GM21737 (cell line): Measurements from ENCODE around the gene PLEKHA1.
A peak's percentile ranks its signal among the peaks of the same experiment; 100 is the strongest.

Experiments
- ATAC-seq: cut with Tn5 transposase; IDR thresholded peaks from one replicate; pipeline ENCODE4 v1.9.1; 2021; ENCODE audit warnings: mild to moderate bottlenecking, moderate library complexity; ENCODE audit not compliant: unreplicated experiment

Gene PLEKHA1

DNA sequence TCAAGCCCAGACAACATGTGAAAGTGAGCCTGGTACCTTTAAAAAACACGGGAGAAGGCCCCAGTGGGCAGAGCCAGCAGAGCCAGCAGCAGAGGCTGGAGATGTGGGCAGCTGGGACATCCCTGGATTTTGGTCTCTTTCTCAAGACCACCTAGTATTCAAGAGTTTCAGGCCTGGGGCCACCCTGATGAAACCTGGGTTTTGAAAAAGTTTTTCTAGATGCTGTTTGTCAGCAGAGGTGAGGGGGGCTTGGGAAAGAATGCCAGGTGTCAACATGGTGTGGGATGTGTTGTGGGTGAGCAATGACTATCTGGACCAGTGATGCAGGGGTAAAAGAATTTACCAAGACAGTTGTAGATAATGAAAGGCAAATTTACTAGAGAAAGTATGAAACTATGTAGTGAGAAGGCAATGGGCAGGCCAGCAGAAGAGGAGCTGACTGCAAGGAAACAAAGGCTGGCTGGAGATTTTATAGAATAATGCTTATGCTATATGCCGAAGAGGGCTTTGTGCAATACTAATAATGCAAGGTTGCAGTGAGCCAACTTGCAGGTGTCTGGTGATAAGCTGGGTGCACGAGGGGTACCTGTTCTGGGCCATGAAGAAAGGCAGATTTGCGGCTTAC, 28.1 kb upstream of the PLEKHA1 start:
- no peak for ATAC-seq

DNA sequence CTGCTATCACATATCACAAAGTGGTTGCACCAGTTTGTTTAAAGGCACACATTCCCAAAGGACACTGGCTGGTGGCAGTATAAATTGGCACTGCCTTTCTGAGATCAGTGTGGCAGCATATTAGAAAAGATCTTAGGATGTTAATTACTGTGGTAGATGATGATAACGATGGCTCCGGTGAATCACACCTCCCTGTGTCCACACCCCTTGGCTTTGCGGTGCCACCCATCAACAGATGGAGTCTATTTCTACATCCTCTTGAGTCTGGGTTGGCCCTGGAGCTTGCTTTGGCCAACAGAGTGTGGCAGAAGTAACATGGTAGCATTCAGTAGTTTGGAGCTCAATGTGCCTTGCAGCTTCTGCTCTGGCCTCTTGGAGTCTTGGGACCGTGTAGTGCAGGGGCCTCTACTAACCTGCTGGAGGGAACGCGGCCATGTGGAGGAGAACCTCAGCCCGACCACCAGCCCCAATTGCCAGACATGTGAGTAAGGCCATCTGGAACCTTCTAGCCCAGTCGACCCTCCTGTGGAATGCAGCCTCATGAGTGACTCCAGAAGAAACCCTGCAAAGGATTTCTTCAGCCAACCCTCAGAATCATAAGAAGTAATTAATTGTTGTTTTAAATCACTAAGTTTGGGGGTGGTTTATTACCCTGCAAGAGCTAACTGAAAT, 27.2 kb upstream of the PLEKHA1 start:
- ATAC-seq = no peak

DNA sequence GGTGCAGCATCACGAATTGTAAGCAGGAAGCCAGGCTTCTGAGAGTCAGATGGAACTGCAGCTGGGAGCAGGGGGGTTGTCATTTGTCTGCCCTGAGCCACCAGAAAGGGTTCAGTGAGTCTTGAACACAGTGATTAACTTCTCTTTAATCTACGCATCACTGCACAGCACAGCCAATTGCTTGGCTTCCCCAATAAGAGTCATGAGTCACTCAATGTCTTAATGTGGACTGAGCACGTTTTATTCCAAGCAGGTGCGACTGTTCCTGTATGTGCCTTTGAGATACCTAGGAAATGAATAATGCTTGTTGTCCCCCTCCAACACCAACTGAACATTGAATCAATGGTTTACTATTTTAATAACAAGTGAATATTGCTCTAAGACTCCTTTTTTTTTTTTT, 26.0 kb upstream of the PLEKHA1 start:
- ATAC-seq = no peak

DNA sequence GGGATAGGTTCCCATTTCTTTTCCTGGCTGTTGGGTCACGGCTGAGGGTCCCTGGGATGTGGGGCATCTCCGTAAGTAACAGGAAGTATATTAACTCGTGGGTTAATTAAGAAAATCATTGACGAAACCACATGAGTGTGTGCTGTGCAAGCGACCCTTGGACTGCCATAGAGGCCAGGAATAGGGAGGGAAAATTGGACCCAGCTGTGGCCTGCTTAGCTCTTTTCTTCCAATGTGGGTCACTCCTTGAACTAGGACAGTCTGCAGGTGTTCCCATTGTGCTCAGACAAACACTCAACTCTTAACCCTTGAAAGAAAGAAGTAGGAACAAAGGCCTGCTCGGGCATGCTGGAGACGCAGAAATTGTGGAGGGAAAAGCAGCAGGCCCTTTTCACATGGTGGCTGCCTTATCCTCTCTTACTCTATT, 25.6 kb upstream of the PLEKHA1 start:
- no peak for ATAC-seq

DNA sequence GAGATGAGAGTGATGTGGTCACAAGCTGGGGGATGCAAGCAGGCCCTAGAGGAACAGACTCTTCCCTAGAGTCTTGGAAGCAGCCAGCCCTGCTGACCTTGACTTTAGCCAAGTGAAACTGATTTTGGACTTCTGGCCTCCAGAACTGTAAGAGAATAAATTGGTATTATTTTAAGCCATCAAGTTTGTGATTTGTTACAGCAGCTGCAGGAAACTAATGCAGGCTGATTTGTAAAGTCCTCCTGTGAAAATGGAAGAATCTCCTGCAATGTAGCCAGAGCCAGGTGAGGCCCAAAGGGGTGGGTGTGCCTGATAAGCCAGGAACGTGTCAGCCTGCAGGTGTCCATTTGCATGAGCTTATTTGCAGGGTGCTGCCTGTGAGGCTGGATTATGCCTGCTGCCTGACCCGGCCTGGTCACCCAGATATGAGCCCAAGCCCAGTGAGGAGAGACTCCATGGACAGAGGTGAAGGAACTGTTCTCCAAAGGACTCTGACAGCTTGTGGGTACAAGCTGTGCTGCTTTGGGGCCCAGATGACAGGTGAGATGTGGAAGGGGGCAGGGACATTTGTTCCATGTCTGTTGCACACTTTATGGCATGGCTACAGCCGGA, 24.6 kb upstream of the PLEKHA1 start:
- no peak for ATAC-seq

DNA sequence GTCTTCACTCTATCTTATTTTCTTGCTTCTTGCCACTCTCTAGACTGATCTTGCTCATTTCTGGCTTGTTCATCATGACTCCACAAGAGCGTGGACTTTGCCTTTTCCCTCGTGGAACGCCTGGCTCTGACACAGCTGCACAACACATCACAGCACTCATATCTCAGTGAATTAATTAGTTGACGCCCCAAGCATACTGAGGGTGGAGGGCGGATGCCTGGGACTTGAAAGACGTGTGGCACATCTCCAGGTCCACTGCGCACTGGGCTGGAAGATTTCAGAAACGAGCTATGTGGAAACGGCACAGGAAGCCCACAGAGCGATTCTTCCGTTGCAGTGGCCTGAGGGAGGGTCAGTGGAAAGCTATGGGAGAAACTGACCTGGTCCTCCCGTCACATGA, 23.6 kb upstream of the PLEKHA1 start:
- no peak for ATAC-seq

DNA sequence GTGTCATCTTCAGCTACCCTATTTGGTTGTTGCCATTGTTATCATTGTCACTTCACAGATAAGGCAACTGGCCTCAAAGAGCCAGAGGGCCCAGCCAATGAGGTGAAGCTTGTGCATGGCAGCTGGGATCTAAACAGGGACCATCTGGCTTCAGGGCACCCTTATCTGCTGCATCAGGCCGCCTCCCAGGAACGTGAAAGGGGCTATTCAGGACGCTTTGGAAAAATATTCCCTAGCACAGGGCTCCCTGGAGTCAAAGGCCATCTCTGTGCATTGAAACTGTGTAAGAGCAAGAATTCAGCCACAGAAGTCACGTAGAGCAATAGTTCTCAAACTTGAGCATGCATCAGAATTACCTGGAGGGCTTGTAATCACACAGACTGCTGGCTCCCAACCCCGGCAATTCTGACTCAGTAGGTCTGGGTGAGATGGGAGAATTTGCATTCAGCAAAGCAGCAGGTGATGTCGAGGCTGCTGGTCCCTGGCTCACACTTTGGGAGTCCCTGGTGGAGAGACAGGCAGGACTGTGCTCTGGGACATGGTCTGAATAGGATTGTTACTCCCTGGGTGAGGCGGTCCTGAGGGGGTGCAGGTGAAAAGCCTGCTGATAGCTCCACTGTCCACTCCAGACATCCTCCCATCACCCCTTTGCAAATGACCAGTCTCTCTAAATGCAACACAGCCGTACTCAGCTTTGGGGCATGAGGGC, 21.5 kb upstream of the PLEKHA1 start:
- ATAC-seq = no peak

DNA sequence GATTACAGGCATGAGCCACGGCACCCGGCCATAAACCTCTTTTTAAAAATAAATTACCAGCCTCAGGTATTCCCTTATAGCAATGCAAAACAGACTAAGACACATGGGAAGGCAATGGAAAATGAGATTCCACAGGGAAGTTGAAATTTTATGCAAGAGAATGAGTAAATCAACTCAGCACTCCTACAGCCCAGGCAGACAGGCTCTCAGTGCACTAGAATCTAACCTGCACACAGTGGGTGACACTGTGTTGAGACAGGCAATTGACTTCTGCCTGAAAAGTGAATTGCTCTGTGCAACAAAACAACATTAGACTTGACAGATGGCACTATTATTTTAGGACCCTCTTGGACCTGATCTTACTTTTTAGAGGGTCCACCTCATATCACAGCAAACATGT, 20.1 kb upstream of the PLEKHA1 start:
- ATAC-seq = no peak

DNA sequence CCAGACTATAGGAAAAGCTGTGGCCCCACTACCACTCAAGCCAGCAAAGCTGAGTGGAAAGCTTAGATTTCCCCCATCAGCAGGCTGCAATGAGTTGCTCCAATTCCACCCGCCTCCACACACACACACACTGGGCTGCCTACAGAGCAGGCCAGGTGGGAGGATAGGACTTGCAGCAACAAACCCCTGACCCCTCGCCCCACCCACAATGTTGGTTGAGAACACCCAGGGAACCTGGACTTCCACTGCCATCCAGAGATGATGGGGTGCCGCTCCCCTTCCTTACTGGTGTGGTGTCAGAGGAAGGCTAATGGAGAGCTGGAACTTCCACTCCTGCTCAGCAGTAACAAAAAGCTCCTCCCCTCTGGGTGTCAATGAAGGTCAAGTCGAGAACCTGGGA, 16.8 kb upstream of the PLEKHA1 start:
- ATAC-seq = no peak

DNA sequence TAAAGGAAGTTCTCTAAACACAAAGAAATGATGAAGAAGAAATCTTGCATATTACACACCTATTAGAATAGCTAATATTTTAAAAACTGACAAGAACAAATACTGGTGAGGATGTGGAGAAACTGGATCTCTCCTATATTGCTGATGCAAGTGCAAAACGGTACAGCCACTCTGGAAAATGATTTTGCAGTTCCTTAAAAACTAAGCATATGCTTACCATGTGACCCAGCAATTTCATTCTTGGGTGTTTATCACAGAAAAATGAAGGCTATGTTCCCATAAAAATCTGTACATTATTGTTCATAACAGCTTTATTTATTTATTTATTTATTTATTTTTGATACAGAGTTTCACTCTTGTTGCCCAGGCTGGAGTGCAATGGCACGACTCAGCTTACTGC, 14.9 kb upstream of the PLEKHA1 start:
- no peak for ATAC-seq

DNA sequence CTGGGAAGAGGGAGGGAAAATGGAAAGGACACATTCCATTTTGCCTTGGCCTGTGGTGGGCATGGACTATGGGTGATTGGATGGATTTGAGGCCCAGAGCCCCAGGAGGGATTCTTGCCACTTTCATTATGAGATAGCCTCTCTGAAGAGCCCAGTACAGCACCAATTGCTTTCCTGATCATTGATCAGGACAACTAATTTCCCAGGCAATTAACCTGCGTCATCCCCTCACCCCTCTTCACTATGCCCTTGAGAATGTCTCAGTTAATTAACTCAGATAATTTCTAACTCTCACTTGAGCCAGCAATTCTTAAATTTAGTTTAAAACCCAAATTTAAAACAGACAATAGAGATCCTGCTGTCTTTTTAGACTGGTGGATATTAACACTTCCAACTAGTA, 13.5 kb upstream of the PLEKHA1 start:
- ATAC-seq = no peak

DNA sequence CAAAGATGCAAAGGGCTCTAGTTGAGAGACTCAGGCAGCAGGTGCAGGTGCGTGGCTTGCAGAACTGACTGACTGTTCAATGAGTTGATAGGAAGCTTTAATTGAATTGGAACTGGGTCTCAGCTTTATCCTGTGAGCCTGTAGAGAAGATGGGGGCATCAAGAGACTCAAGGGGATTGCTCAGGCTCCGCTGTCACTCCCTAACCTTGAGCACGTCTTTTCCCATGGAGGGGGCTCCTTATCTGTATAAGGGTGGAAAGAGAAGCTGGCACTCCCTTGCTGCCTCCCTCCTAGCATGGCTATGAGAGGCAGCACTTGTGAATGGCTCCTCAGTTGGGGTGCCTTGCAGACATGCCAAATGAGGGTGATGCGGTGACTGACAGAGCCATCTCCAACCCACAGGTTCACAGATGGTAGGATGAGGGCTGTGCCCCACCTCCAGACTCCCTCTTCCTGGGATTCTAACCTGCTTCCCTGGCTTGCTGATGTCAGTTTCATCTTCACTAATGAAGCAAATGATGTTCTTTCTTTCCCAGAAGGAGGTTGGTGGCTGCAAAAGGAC, 12.4 kb upstream of the PLEKHA1 start:
- no peak for ATAC-seq

DNA sequence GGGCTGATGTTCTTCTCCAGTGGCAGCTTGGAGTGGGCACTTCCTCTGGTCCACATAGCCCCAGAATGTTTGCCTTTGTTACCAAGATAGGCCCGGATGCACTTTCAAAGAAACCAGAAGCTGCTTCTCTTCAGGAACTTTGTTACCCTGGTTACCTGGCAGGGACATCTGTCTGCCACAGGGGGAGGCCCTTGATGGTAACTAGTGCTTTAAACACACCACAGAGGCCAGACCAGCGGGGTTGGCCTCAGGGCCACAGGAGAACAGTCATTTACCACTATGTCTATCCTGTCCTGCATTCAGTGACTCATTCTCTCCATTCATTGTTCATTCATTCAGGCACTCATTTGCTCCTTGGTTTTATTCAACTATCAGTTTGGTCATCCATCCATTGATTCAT, 11.9 kb upstream of the PLEKHA1 start:
- no peak for ATAC-seq

DNA sequence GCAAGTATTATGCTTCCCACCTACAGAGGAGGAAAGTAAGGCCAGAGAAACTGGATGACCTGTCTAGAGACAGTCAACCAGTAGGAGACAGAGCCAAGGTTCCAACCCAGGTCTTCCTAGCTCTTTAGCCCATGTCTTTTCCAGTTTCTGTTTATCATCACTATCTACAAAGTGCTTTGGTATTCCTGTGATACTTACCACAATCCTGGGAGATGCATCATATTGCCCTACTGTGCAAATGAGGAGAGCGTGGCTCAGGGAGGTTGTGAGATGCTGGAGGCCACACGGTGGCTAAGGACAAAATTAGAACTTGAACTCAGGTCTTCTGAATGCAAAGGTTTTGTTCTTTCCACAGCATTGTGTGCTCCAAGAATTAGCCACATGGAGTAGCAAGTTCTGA, 11.2 kb upstream of the PLEKHA1 start:
- ATAC-seq = no peak

DNA sequence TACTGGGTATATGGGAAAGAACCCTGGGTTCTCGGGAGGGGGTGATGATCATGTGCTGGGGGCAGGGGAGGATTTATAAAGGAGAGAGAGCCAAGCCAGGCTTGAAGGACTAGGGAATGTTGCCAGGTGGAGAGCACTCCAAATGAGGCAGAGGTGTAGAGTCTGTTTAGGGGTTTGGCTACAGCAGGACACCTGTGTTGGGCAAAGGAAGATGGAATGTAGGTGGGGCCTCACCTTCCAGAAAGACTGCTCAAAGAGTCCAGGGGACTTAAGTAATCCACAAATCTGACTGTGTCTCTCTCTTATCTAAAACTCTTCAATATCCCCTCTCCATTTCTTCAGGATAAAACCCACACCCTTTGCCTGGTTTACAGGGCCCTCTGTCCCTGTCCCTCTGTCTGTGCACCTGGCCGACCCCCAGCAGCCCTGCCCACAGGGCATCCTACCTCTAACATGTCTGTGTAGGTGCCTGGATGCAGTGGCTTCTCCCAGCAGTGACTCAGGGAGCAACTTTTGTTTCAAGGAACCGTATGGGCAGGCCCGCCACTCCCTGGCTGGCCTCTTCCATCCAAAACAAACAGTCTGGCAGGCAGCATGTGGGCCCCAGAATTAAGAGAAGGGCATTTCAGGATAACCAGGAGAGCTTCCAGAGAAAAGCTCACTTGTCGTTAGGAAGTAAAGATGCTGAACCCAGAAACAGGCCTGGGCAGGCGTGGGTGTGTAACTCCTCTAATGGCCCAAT, 10.6 kb upstream of the PLEKHA1 start:
- ATAC-seq = no peak

DNA sequence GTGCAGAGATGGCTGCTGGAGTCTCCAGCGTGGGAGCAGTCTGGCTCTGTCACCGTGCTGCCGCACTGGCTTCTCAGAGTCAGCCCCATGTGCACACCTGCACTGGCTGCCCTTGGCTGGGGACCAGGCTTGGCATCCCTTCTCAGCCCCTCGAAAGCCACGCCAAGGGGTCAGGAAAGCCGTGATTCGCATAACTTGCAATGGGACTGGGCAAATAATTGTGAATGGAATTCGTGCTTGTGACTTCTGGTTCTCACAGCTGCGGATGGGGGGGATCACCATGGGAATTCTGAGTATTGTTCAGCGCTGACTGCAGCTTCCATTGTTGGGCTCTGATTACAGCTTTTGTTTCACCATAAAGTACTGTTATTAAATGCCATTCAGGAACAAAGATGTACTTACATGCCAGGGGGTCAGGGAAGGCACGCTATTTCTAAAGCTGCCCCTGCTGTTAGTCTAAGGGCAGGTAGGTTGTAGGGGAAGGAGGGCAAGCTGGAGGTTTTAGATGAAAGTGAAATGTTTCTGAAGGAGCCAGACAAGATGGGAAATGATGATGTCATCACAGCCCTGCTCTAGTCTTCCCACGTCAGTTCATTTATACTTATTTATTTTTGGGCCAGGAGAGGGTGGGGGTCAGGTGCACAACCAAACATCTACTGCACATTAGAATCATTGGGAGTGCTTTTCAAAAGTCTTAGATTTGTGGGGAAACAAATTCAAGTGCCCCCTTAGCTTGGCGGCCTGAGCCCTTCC, 5.8 kb upstream of the PLEKHA1 start:
- ATAC-seq = no peak

DNA sequence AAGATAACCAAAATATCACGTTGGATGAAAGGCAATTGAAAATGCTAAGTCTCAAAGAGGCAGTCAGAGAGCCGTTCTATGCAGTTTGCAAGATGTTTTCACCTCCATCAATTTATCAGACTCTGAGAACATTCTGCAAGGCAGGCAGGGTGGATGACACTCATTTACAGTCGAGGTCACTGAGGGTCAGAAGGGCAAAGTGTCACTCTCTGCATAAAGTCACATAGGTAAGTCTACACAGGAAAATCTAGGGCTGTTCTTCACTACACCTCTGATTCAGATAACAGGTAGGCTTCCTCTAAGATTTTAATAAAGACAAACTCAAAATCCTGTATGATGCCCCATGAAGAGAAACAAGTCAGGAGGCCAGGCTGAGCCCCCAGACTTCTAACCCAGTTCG, 1.4 kb upstream of the PLEKHA1 start:
- ATAC-seq = no peak

DNA sequence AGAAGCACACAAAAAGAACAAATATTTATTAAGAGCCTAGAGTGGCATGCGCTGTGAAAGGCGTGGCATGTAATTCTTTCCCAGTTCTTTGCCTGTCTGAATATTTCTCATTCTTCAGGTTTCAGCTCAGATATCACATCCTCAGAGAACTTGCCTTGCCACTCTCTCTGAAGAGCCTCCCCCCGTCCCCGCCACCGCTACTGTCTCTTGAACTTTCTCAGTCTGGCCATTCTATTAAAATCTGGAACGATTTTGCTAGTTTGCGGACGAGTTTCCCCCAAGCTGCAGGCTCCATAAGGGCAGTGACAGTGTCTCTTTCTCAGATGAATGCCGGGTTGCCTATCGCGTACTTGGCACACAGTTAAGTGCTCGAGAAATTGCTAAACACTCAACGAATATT, 787 bp upstream of the PLEKHA1 start:
- no peak for ATAC-seq

DNA sequence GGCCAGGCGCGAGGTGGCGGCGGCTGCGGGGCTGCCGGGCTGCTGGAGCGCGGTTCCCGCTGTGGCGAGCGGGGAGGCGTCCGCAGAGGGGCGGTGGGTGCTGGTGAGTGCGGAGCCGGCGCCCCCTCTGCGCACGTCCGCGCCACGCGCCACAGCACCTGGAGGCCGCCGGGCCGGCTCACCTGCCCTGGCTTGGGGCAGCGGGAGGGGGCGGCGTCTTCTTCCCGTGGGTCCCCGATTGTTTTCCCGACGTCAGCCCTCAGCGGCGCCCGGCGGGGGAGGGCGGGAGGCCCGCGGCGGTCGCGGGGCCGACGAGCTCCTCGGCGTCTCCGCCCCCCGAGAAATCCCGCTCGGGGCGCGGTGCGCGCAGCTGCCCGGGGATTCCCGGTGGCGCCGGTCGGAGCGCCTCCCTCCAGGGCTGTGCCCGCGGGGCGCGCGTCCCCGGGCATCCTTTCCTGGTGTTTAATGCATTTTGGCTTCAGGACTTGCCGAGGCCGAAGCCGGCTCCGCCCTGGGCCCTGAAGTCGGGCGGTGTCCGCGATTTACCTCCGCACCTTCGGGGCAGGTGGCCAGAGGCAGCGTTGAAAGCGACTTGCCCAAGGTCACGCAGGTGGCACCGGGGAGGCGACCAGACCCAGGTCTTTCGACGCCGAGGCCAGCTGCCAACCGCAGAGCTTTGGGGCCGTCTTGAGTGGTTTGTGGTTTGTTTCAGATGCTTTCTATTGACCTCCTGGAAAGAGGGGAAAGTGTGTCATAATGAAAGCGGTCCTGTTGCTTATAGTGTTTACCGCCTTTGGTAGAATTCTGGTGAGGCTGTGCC, 561 bp downstream of the PLEKHA1 start:
- ATAC-seq = peak; percentile 47
